Gastroesophageal sphincter (tissue), 4 donors: Measurements from ENCODE around the gene SLC2A2. TPM values are rescaled to one million over a fixed set of nuclear protein-coding genes. Genes with fewer than 3 reads are reported as not detected.

Source experiments
- ATAC-seq: fragments of 150-250 bp; one replicate; pipeline ENCODE4 v1.9.1; 2016; ENCODE audit warnings: mild to moderate bottlenecking, moderate library complexity
- H3K27ac ChIP-seq, 4 donors: fragments of 200-600 bp; sonication (generic) in 3 of 4; 1 replicate in 3 of 4; 2 replicates in 1 of 4; pipeline ENCODE4 v1.5.1; 2016 to 2019
- H3K27me3 ChIP-seq: fragments of 200-600 bp; sonication (generic); one replicate; pipeline ENCODE4 v1.5.1; 2019
- H3K36me3 ChIP-seq, 2 donors: fragments of 200-600 bp; sonication (generic); one replicate each; pipeline ENCODE4 v1.5.1; 2019; ENCODE audit warnings: control low read depth in 1 of 2
- H3K4me1 ChIP-seq, 3 donors: fragments of 200-600 bp; sonication (generic); 1 replicate in 2 of 3; 2 replicates in 1 of 3; pipeline ENCODE4 v1.5.1; 2016 to 2019; ENCODE audit warnings: control low read depth in 2 of 3
- H3K4me3 ChIP-seq, 2 donors: fragments of 200-600 bp; sonication (generic); one replicate each; pipeline ENCODE4 v1.5.1; 2019; ENCODE audit warnings: mild to moderate bottlenecking in 1 of 2, moderate library complexity in 1 of 2
- H3K9me3 ChIP-seq, 3 donors: fragments of 200-600 bp; sonication (generic); one replicate each; pipeline ENCODE4 v1.5.1; 2017 to 2019; ENCODE audit warnings: control low read depth in 2 of 3
- EP300 ChIP-seq: sonication (generic); formaldehyde crosslinking; IDR thresholded peaks from one replicate; pipeline ENCODE4 v1.6.1; 2017; ENCODE audit warnings: antibody characterized with exemption, mild to moderate bottlenecking
- POLR2A ChIP-seq, 2 donors: fragments of 450-650 bp; IDR thresholded peaks; one replicate each; pipeline ENCODE4 v1.6.1; 2017; ENCODE audit warnings: antibody characterized with exemption in 2 of 2, mild to moderate bottlenecking in 2 of 2, moderate library complexity in 1 of 2
- POLR2AphosphoS5 ChIP-seq: sonication (generic); formaldehyde crosslinking; IDR thresholded peaks from one replicate; pipeline ENCODE4 v1.6.1; 2017; ENCODE audit warnings: antibody characterized with exemption
- WGBS, 2 donors: methylation state at CpG; one replicate each; pipeline ENCODE4 v1.1.5; 2018; ENCODE audit warnings: low coverage in 1 of 2; 5-methylcytosine and 5-hydroxymethylcytosine counted together
- small RNA-seq, 4 donors: library from RNA; depleted of rRNA; stranded (forward); fragments of <200 nt; gene quantifications; one replicate each; pipeline ENCODE3, GENCODE V24; 2016
- total RNA-seq, 4 donors: library from RNA; depleted of rRNA; stranded (reverse); fragments of >200 nt; gene quantifications; one replicate each; pipeline ENCODE4 v1.1.0, GENCODE V29; 2016
- TF ChIP-seq, protein P1 (sequence below), 4 experiments: fragments of 200-600 bp in 2 of 4; fragments of 450-650 bp in 2 of 4; sonication (generic) in 1 of 4; IDR thresholded peaks; one replicate each; pipeline ENCODE4 v1.5.1; 2017 to 2019; ENCODE audit warnings: antibody characterized with exemption in 4 of 4, mild to moderate bottlenecking in 2 of 4, moderate library complexity in 2 of 4

SLC2A2 gene
- total RNA-seq, 4 donors from 2014 or later = not detected

DNA sequence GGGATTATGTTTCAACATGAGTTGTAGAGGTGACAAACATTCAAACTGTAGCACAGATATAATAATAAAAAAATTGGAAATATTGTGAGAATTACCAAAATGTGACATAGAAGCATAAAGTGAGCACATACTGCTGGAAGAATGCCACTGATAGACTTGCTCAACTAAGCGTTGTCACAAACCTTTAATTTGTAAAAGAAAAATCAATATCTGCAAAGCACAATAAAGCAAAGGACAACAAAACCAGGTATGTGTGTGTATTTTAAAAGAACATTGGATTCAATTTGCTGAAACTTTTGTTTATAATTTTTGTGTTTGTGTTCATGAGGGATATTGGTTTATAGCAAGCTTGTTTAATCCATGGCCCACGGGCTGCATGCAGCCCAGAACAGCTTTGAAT is 77.3 kb downstream of the SLC2A2 start:
- no peak for ATAC-seq
- H3K4me1 ChIP-seq = no peaks in the 10 kb centered on the region
- 58 to 79% methylated on average over 2 of the region's 2 CpGs for WGBS, 2 donors
- peaks cover 0 to 7% (median 0%) of the 10 kb centered on the region in 3 donors for H3K9me3 ChIP-seq
- TF ChIP-seq POLR2A (IDR thresholded peaks at IDR 0.05) (no peak), EP300 (no peak), POLR2AphosphoS5 (no peak)
- TF ChIP-seq, protein P1, sequence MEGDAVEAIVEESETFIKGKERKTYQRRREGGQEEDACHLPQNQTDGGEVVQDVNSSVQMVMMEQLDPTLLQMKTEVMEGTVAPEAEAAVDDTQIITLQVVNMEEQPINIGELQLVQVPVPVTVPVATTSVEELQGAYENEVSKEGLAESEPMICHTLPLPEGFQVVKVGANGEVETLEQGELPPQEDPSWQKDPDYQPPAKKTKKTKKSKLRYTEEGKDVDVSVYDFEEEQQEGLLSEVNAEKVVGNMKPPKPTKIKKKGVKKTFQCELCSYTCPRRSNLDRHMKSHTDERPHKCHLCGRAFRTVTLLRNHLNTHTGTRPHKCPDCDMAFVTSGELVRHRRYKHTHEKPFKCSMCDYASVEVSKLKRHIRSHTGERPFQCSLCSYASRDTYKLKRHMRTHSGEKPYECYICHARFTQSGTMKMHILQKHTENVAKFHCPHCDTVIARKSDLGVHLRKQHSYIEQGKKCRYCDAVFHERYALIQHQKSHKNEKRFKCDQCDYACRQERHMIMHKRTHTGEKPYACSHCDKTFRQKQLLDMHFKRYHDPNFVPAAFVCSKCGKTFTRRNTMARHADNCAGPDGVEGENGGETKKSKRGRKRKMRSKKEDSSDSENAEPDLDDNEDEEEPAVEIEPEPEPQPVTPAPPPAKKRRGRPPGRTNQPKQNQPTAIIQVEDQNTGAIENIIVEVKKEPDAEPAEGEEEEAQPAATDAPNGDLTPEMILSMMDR (IDR thresholded peaks at IDR 0.05) = no peak
- H3K27me3 ChIP-seq = no peaks in the 10 kb centered on the region
- no peak overlapping the region for H3K27ac ChIP-seq
- H3K36me3 ChIP-seq = no peaks in the 10 kb centered on the region
- no peak overlapping the region for H3K4me3 ChIP-seq

DNA sequence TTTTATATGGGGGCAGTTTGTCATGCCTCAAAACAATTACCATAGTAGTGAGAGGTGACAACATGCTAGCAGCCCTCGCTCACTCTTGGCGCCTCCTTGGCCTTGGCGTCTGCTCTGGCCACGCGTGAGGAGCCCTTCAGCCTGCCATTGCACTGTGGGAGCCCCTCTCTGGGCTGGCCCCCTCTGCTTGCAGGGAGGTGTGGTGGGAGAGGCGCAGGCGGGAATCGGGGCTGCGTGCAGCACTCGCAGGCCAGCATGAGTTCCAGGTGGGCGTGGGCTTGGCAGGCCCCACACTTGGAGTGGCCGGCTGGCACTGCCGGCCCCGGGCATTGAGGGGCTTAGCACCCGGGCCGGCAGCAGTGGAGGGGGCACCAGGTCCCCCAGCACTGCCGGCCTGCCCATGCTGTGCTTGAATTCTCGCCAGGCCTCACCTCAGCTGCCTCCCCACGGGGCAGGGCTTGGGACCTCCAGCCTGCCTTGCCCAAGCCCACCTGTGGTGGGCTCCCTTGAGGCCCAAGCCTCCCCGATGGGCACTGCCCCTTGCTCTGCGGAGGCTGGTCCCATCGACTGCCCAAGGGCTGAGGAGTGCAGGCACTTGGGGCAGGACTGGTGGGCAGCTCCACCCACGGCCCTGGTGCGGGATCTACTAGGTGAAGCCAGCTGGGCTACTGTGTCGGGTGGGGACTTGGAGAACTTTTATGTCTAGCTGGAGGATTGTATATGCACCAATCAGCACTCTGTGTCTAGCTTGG is 79.3 kb downstream of the SLC2A2 start:
- 100% methylated on average over 3 of the region's 25 CpGs; no CpG with 5 or more reads in 1 of the 2 donors for WGBS, 2 donors
- Histone ChIP-seq H3K4me1 (no peaks in the 10 kb centered on the region), H3K27me3 (no peaks in the 10 kb centered on the region), H3K27ac (no peak overlapping the region), H3K9me3 (peaks cover 0 to 7% (median 0%) of the 10 kb centered on the region in 3 donors), H3K4me3 (no peak overlapping the region), H3K36me3 (no peaks in the 10 kb centered on the region)
- TF ChIP-seq POLR2A (IDR thresholded peaks at IDR 0.05) = no peak
- TF ChIP-seq, protein P1 (IDR thresholded peaks at IDR 0.05) = no peak
- TF ChIP-seq POLR2AphosphoS5 = no peak
- no peak for TF ChIP-seq EP300
- no peak for ATAC-seq

Small RNA genes within 50 kb of the gene (small RNA-seq; reads per million reads assigned to genes)
- 0 to 0.26 (median 0.04) reads per million in 4 donors for gene RNU1-70P

Other genes starting within 250 kb of the SLC2A2 start
- 10 to 100 TPM; 19.3 to 76.1 (median 51.9) TPM for gene RPL22L1, start 156.5 kb downstream of the SLC2A2 start, total RNA-seq
- 10 to 100 TPM in 3 of 4 donors, 1 to 10 TPM in 1; 9.6 to 15.1 (median 11.2) TPM for gene EIF5A2, start 118.1 kb downstream of the SLC2A2 start, total RNA-seq